A673 (cell line): ENCODE measurements around the gene HOXC10.

Experiments
- CTCF ChIP-seq: fragments of 300-800, 200-600 bp; sonication (generic); conservative IDR thresholded peaks from 2 replicates; pipeline ENCODE4 v1.5.1; 2017; ENCODE audit warnings: low read depth, mild to moderate bottlenecking, antibody characterized with exemption, low read length, moderate library complexity, mixed read lengths
- EZH2 ChIP-seq: fragments of 200-600 bp; sonication (generic); IDR thresholded peaks from 2 replicates; pipeline ENCODE4 v1.6.1; 2017; ENCODE audit warnings: borderline replicate concordance, low read depth, mild to moderate bottlenecking, mixed read lengths, antibody characterized with exemption, low read length; ENCODE audit not compliant: poor library complexity, severe bottlenecking

GRCh38 chr12:53994009-53994263, 9.0 kb downstream of the HOXC10 start:
- TF ChIP-seq EZH2 (no peak), CTCF (no peak)
